Neutrophil (primary cell): ENCODE data around the gene TRAF4.

Experiments
- H3K27ac ChIP-seq: fragments of 200-600 bp; sonication (generic); 2 replicates; pipeline ENCODE4 v1.5.1; 2016; ENCODE audit warnings: mild to moderate bottlenecking, moderate library complexity
- H3K27me3 ChIP-seq: fragments of 200-600 bp; sonication (generic); 2 replicates; pipeline ENCODE4 v1.6.0; 2016; ENCODE audit warnings: mild to moderate bottlenecking
- H3K36me3 ChIP-seq: fragments of 200-600 bp; sonication (generic); 2 replicates; pipeline ENCODE4 v1.5.1; 2017
- H3K4me1 ChIP-seq, 2 experiments: fragments of 200-600 bp in 1 of 2; sonication (generic) in 1 of 2; 1 replicate in 1 of 2; 2 replicates in 1 of 2; pipeline versions ENCODE4 v1.5.1 to v1.6.1; 2013 to 2016; ENCODE audit warnings: low read depth in 1 of 2, low read length in 1 of 2, mild to moderate bottlenecking in 1 of 2, moderate library complexity in 1 of 2; ENCODE audit not compliant: control insufficient read depth in 1 of 2, insufficient read depth in 1 of 2
- H3K4me3 ChIP-seq, 2 experiments: fragments of 200-600 bp in 1 of 2; sonication (generic) in 1 of 2; 1 replicate in 1 of 2; 2 replicates in 1 of 2; pipeline ENCODE4 v1.5.1; 2013 to 2016; ENCODE audit warnings: low read depth in 1 of 2, low read length in 1 of 2, mild to moderate bottlenecking in 1 of 2, moderate library complexity in 1 of 2
- H3K9me3 ChIP-seq: fragments of 200-600 bp; sonication (generic); 2 replicates; pipeline ENCODE4 v1.5.1; 2016
- TF ChIP-seq, protein P1 (sequence below): fragments of 200-600 bp; sonication (generic); IDR thresholded peaks from 2 replicates; pipeline ENCODE4 v1.5.1; 2016; ENCODE audit warnings: antibody characterized with exemption

The TRAF4 gene

DNA sequence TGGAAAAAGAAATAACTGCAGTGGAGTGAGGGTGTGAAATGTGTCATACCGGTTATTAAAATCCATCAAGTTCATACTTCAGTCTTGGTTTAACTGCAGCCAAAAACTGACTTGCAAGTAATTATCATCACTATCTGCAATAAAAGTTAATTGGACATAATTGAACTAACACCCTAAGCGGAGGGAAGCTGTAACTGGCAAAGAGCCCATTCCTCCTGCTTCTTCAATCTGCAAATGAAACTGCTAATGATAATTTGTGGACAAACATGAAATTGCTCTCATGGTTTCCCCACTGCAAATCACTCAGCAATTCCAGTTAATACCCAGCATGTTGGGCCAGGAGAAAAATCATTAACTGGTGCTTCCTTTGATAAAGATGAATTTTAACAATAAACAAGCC lies 52.3 kb downstream of the TRAF4 start:
- Histone ChIP-seq H3K27me3 (no peaks in the 10 kb centered on the region), H3K4me3 (no peak overlapping the region), H3K4me1 (no peaks in the 10 kb centered on the region), H3K9me3 (no peaks in the 10 kb centered on the region), H3K36me3 (no peaks in the 10 kb centered on the region), H3K27ac (no peak overlapping the region)
- TF ChIP-seq, protein P1, sequence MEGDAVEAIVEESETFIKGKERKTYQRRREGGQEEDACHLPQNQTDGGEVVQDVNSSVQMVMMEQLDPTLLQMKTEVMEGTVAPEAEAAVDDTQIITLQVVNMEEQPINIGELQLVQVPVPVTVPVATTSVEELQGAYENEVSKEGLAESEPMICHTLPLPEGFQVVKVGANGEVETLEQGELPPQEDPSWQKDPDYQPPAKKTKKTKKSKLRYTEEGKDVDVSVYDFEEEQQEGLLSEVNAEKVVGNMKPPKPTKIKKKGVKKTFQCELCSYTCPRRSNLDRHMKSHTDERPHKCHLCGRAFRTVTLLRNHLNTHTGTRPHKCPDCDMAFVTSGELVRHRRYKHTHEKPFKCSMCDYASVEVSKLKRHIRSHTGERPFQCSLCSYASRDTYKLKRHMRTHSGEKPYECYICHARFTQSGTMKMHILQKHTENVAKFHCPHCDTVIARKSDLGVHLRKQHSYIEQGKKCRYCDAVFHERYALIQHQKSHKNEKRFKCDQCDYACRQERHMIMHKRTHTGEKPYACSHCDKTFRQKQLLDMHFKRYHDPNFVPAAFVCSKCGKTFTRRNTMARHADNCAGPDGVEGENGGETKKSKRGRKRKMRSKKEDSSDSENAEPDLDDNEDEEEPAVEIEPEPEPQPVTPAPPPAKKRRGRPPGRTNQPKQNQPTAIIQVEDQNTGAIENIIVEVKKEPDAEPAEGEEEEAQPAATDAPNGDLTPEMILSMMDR, result no peak
